HCT116 (cell line): ENCODE measurements around the gene DEPDC7. TPM values are rescaled to one million over a fixed set of nuclear protein-coding genes. Genes with fewer than 3 reads are reported as not detected.
"Not testable (repeated sequence)": the region's sequence is repeated elsewhere in the genome, so short reads cannot be mapped to it uniquely, and the experiment has no call there.

Experiments
- ATAC-seq: fragments of 200-7000 bp; cut with Tn5 transposase; 2 replicates; pipeline ENCODE4 v1.9.1; 2020; ENCODE audit warnings: mild to moderate bottlenecking, moderate library complexity
- BruUV-seq: library from RNA; stranded (reverse); fragments of 400-500 nt; replicated peaks from 2 replicates; lab custom pipeline; 2021; lab: Mats Ljungman, UMichigan
- CTCF ChIA-PET: fragments of 300-600 bp; sonication (Branson Sonifier 250); formaldehyde crosslinking; loops from one replicate; lab custom pipeline; 2021; ENCODE audit warnings: antibody characterized with exemption; lab: Charles Lee
- POLR2A ChIA-PET: fragments of 300-600, 350-600 bp; sonication (Branson Sonifier 250); formaldehyde crosslinking; loops from one replicate; lab custom pipeline; 2021; ENCODE audit warnings: antibody characterized with exemption; lab: Charles Lee
- RAD21 ChIA-PET, 2 experiments: fragments of 300-600 bp; sonication (Branson Sonifier 250); formaldehyde crosslinking; loops; one replicate each; lab custom pipeline; 2023; ENCODE audit warnings: low total read pairs in 2 of 2; ENCODE audit not compliant: uncharacterized antibody in 2 of 2, unreplicated experiment in 2 of 2, low non-redundant PET in 1 of 2; lab: Charles Lee
- DNase-seq: peaks from one replicate; pipeline ENCODE4 v3.0.0-alpha.2; 2010; ENCODE audit warnings: low read depth, low spot score
- H2AFZ ChIP-seq: fragments of 200-600 bp; shearing (Covaris generic), sonication (generic); 2 replicates; pipeline ENCODE4 v1.6.1; 2017; ENCODE audit warnings: low read depth, mixed run types, mixed read lengths, antibody characterized with exemption, low read length; ENCODE audit not compliant: poor library complexity, severe bottlenecking
- H3K27ac ChIP-seq: 2 replicates; pipeline ENCODE4 v1.5.1; 2012; ENCODE audit warnings: low read depth, low read length
- H3K27me3 ChIP-seq: fragments of 200-600 bp; sonication (generic); 2 replicates; pipeline ENCODE4 v1.6.1; 2016; ENCODE audit warnings: mixed run types, low read length, mixed read lengths; ENCODE audit not compliant: insufficient read depth
- H3K36me3 ChIP-seq, 2 experiments: fragments of 200-500 bp in 1 of 2; fragments of 200-600 bp in 1 of 2; sonication (Bioruptor generic) in 1 of 2; sonication (generic) in 1 of 2; 2 replicates each; pipeline versions ENCODE4 v1.5.1 to v1.6.1; 2014 to 2016; ENCODE audit warnings: low read length in 2 of 2, inconsistent platforms in 1 of 2, mixed read lengths in 1 of 2, mixed run types in 1 of 2; ENCODE audit not compliant: insufficient read depth in 2 of 2, control insufficient read depth in 1 of 2
- H3K4me1 ChIP-seq, 2 experiments: fragments of 200-600 bp in 1 of 2; sonication (generic) in 1 of 2; 2 replicates each; pipeline versions ENCODE4 v1.5.1 to v1.6.1; 2012 to 2017; ENCODE audit warnings: low read length in 2 of 2, inconsistent platforms in 1 of 2, mild to moderate bottlenecking in 1 of 2, mixed read lengths in 1 of 2, mixed run types in 1 of 2, moderate library complexity in 1 of 2; ENCODE audit not compliant: insufficient read depth in 2 of 2, control insufficient read depth in 1 of 2
- H3K4me2 ChIP-seq: fragments of 200-600 bp; sonication (generic); 2 replicates; pipeline ENCODE4 v1.6.1; 2017; ENCODE audit warnings: mixed run types, low read length, mixed read lengths
- H3K4me3 ChIP-seq, 2 experiments: fragments of 200-600 bp in 1 of 2; sonication (generic) in 1 of 2; replicated peaks in 1 of 2; 2 replicates each; pipeline ENCODE4 v1.5.1; 2011 to 2016; ENCODE audit warnings: low read length in 2 of 2, control low read depth in 1 of 2, low read depth in 1 of 2, mild to moderate bottlenecking in 1 of 2, mixed read lengths in 1 of 2, mixed run types in 1 of 2
- H3K79me2 ChIP-seq: fragments of 200-600 bp; sonication (generic); 2 replicates; pipeline ENCODE4 v1.6.1; 2017; ENCODE audit warnings: mild to moderate bottlenecking, mixed run types, low read length, moderate library complexity, mixed read lengths; ENCODE audit not compliant: insufficient read depth
- H3K9ac ChIP-seq: fragments of 200-600 bp; sonication (generic); 2 replicates; pipeline ENCODE4 v1.6.1; 2016; ENCODE audit warnings: low read length, mixed read lengths
- H3K9me2 ChIP-seq: fragments of 200-600 bp; sonication (generic), shearing (Covaris generic); 2 replicates; pipeline ENCODE4 v1.6.1; 2017; ENCODE audit warnings: mixed run types, mild to moderate bottlenecking, moderate library complexity; ENCODE audit not compliant: insufficient read depth
- H3K9me3 ChIP-seq, 2 experiments: fragments of 200-500 bp in 1 of 2; fragments of 200-600 bp in 1 of 2; sonication (Bioruptor generic) in 1 of 2; sonication (generic) in 1 of 2; 2 replicates each; pipeline ENCODE4 v1.6.1; 2014 to 2017; ENCODE audit warnings: low read length in 2 of 2, mixed read lengths in 2 of 2, inconsistent platforms in 1 of 2, low read depth in 1 of 2, mild to moderate bottlenecking in 1 of 2, mixed run types in 1 of 2, moderate library complexity in 1 of 2; ENCODE audit not compliant: control insufficient read depth in 1 of 2, insufficient read depth in 1 of 2
- H4K20me1 ChIP-seq: fragments of 200-600 bp; sonication (generic), shearing (Covaris generic); 2 replicates; pipeline ENCODE4 v1.6.1; 2017; ENCODE audit warnings: mixed run types, mild to moderate bottlenecking, moderate library complexity; ENCODE audit not compliant: insufficient read depth
- ATF3 ChIP-seq: IDR thresholded peaks from 2 replicates; pipeline ENCODE4 v1.6.1; 2012
- CBX3 ChIP-seq: IDR thresholded peaks from 2 replicates; pipeline ENCODE4 v1.6.1; 2012; ENCODE audit warnings: low read depth
- JUND ChIP-seq: IDR thresholded peaks from 2 replicates; pipeline ENCODE4 v1.6.1; 2012
- POLR2A ChIP-seq: IDR thresholded peaks from 2 replicates; pipeline ENCODE4 v1.7.0; 2011; ENCODE audit warnings: borderline replicate concordance; ENCODE audit not compliant: insufficient read depth, insufficient read length; ENCODE audit errors: extremely low read depth
- POLR2AphosphoS5 ChIP-seq: IDR thresholded peaks from 2 replicates; pipeline ENCODE4 v1.6.1; 2011; ENCODE audit warnings: mild to moderate bottlenecking, low read depth, low read length, moderate library complexity
- REST ChIP-seq: IDR thresholded peaks from 2 replicates; pipeline ENCODE4 v1.6.1; 2012; ENCODE audit warnings: low read depth
- SIN3A ChIP-seq: IDR thresholded peaks from 2 replicates; pipeline ENCODE4 v1.6.1; 2012; ENCODE audit warnings: low read depth
- SP1 ChIP-seq: IDR thresholded peaks from 2 replicates; pipeline ENCODE4 v1.6.1; 2012; ENCODE audit warnings: low read depth
- ZBTB33 ChIP-seq: IDR thresholded peaks from 2 replicates; pipeline ENCODE4 v1.6.1; 2011; ENCODE audit warnings: mild to moderate bottlenecking, low read length, moderate library complexity; ENCODE audit not compliant: insufficient replicate concordance; ENCODE audit errors: extremely low read depth
- ZFX ChIP-seq: fragments of 450-650 bp; IDR thresholded peaks from 2 replicates; pipeline ENCODE4 v1.6.1; 2017
- intact Hi-C: fragments of 100-400 bp; cut with micrococcal nuclease; formaldehyde crosslinking; loops from 2 replicates; pipeline ENCODE4 v1.10.0; 2022
- total RNA-seq: library from RNA; stranded (reverse); gene quantifications from one replicate; pipeline ENCODE4 v1.2.1, GENCODE V29; 2021; ENCODE audit not compliant: unreplicated experiment

Gene DEPDC7
- total RNA-seq, 1 experiment from 2014 or later: 7.3 TPM

GRCh38 chr11:33015621-33016551 lies at the start of gene DEPDC7 (continued):
- peak; percentile 84 for TF ChIP-seq POLR2A
- no peak for TF ChIP-seq REST

- Histone ChIP-seq H3K4me1 (no peaks in the 10 kb centered on the region), H3K9me2 (no peaks in the 10 kb centered on the region), H4K20me1 (no peaks in the 10 kb centered on the region; the same call in 1 of the 2 replicates), H3K27me3 (no peaks in the 10 kb centered on the region), H3K79me2 (no peaks in the 10 kb centered on the region; the same call in 1 of the 2 replicates), H3K36me3 (peaks cover 10 to 25% of the 10 kb centered on the region in 2 experiments; a peak in 3 of 4 replicates), H3K4me2 (no peak overlapping the region), H3K9ac (no peak overlapping the region), H3K4me3 (no peak overlapping the region), H3K9me3 (no peaks in the 10 kb centered on the region)
- ATAC-seq (no peak), DNase-seq (no peak)
- intact Hi-C loops: loop anchor here (10.0 kb wide), 1 partner anchor 356 kb away; no protein-coding TSS in a partner anchor
- no TSS peak for BruUV-seq
- ChIA-PET RAD21 (no interaction called here), CTCF (interaction anchor here (1.0 to 1.5 kb wide), 2 partner anchors 12 to 97 kb away, joined by 3 to 5 read pairs; no protein-coding TSS in a partner anchor), POLR2A (no interaction called here)
- TF ChIP-seq JUND (no peak), SIN3A (no peak), POLR2A (no peak), CBX3 (no peak), SP1 (no peak), ATF3 (no peak), POLR2AphosphoS5 (no peak), ZFX (no peak), ZBTB33 (no peak)
- TF ChIP-seq, all 23 proteins: peak for 0
- no peak overlapping the region for H3K27ac ChIP-seq
- no peak overlapping the region for H2AFZ ChIP-seq
Observed at GRCh38 chr11:32968541-32968940, 47.1 kb upstream of the DEPDC7 start.

GRCh38 chr11:32972233-32972632 lies 43.4 kb upstream of the DEPDC7 start:
- intact Hi-C loops, H3K4me2 ChIP-seq, BruUV-seq, H3K4me3 ChIP-seq, H3K9me2 ChIP-seq, CTCF ChIA-PET, H3K9me3 ChIP-seq, POLR2A ChIA-PET, H4K20me1 ChIP-seq, H3K9ac ChIP-seq, DNase-seq, ATAC-seq, H3K27me3 ChIP-seq, RAD21 ChIA-PET, H3K27ac ChIP-seq, H3K4me1 ChIP-seq, H2AFZ ChIP-seq, H3K79me2 ChIP-seq: not testable (repeated sequence)
- H3K36me3 ChIP-seq: peaks cover 15 to 21% of the 10 kb centered on the region in 2 experiments; a peak in 3 of 4 replicates
